OCI-LY7 (cell line): Measurements from ENCODE around the gene LY6G6F.

Experiments
- CTCF ChIP-seq: fragments of 200-600 bp; sonication (generic); conservative IDR thresholded peaks from 2 replicates; pipeline ENCODE4 v1.5.1; 2014; ENCODE audit warnings: mild to moderate bottlenecking, antibody characterized with exemption, low read length, moderate library complexity, mixed read lengths
- EZH2phosphoT487 ChIP-seq: fragments of 200-600 bp; sonication (generic); IDR thresholded peaks from 2 replicates; pipeline ENCODE4 v1.6.1; 2018; ENCODE audit warnings: low read depth, borderline replicate concordance, mild to moderate bottlenecking, mixed run types, antibody characterized with exemption, low read length, moderate library complexity, mixed read lengths

DNA sequence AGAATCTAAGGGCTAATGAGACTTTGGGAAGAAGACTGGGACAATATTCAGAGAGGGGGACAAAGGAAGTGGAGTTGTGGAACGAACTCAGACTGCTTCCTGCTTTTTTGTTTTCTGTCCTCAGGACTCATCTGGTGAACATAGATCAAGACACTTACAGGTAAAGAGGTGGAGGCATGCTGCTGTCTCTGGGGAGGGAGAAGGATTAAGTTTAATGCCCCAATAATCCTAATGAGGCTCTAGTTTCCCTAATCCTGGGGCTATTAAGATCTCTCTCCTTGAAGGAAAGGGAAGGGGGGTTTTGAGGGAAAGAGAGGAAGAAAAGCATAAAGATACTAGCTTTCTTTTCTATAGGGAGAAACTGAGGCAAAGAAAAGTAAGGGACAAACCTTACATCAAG is 37.8 kb downstream of the LY6G6F start:
- no peak for TF ChIP-seq CTCF
- no peak for TF ChIP-seq EZH2phosphoT487
